NCI-H2029 treated with DMSO at 0.1 percent for 48 hours (cell line): ENCODE measurements around the gene DPYSL4.

ENCODE experiments used
- DNase-seq: peaks from one replicate; lab custom pipeline; 2025; lab: John Stamatoyannopoulos, UW

Gene DPYSL4

GRCh38 chr10:132196178-132197113 is 9.7 kb downstream of the DPYSL4 start:
- DNase-seq, result no peak

GRCh38 chr10:132197271-132198067 is 10.7 kb downstream of the DPYSL4 start:
- DNase-seq, result no peak

- DNase-seq, result no peak
Measured at GRCh38 chr10:132198068-132198370, 11.3 kb downstream of the DPYSL4 start.

GRCh38 chr10:132198381-132199181 is 11.8 kb downstream of the DPYSL4 start:
- no peak for DNase-seq

GRCh38 chr10:132199268-132199853 is 12.6 kb downstream of the DPYSL4 start:
- no peak for DNase-seq

- DNase-seq, result no peak
Measured at GRCh38 chr10:132199854-132200311, 13.1 kb downstream of the DPYSL4 start.

- DNase-seq, result no peak
Measured at GRCh38 chr10:132200344-132201110, 13.8 kb downstream of the DPYSL4 start.

GRCh38 chr10:132201111-132201969 is 14.6 kb downstream of the DPYSL4 start:
- no peak for DNase-seq

- no peak for DNase-seq
Measured at GRCh38 chr10:132202070-132202970, 15.6 kb downstream of the DPYSL4 start.

- no peak for DNase-seq
Measured at GRCh38 chr10:132203256-132204077, 16.7 kb downstream of the DPYSL4 start.

- no peak for DNase-seq
Measured at GRCh38 chr10:132204078-132204780, 17.5 kb downstream of the DPYSL4 start.

- no peak for DNase-seq
Measured at GRCh38 chr10:132204781-132205473, 18.2 kb downstream of the DPYSL4 start.

GRCh38 chr10:132205650-132206376 is 19.1 kb downstream of the DPYSL4 start:
- no peak for DNase-seq

- no peak for DNase-seq
Measured at GRCh38 chr10:132206377-132206745, 19.6 kb downstream of the DPYSL4 start.

GRCh38 chr10:132206806-132207535 is 20.2 kb downstream of the DPYSL4 start:
- no peak for DNase-seq
